HG03159 (cell line): ENCODE measurements around the gene ARHGAP10.

ENCODE experiments used
- ATAC-seq: cut with Tn5 transposase; IDR thresholded peaks from one replicate; pipeline ENCODE4 v1.9.1; 2021; ENCODE audit warnings: mild to moderate bottlenecking, moderate library complexity; ENCODE audit not compliant: unreplicated experiment

The ARHGAP10 gene

DNA sequence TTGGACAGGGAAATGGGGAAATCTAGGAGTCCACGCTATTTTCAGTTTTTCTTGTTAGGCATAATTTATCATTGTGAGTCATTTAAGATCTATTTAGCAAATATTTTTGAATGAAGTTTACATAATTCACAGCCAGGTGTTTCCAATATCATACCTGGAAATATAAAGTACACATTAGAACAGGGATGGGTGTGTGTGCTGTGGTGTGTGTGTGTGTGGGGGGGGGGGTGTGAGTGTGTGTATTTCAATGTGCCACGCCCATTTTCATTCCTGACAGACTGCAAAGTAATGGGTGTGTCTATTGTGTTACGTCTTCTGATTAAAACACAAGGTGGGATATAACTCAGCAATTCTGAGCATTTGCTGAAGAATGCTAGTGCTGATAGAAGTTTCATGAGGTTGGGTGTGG, 33.2 kb downstream of the ARHGAP10 start:
- ATAC-seq = no peak

DNA sequence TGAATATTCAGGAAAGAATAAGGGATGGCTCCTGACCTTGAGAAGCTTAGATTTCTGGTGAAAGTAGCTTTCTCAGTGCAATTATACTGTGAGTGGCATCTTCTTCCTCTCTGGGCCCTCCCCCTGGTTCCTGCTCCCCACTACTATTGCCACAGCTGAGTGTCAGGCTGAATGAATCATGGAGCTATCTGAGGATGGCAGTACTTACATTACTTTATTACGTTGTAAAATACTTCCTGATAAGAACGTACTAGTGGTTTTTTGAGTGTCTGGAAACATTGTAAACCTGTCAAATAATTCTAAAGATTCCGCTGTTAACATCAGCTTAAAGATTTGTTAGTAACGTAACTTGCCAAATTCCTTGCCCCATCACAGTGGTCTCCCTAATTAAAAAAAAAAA, 36.2 kb downstream of the ARHGAP10 start:
- no peak for ATAC-seq

DNA sequence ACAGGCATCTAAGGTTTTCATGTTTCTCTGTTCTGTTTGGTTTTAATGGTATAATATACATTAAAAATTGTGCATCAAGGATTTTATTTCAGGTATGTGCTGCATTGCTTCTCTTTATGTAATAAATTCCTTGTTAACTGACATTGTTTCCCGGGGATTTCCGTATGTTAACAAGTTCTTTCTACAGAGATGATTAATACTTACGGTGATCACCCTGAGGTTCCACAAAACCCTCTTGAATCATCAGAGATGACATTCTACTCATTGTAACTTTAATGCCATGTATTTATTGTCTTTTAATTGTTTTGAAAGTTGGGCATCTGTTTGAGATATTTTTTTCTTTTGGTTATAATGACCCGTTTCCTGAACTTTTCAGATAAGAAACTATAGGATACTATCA, 37.5 kb downstream of the ARHGAP10 start:
- no peak for ATAC-seq

DNA sequence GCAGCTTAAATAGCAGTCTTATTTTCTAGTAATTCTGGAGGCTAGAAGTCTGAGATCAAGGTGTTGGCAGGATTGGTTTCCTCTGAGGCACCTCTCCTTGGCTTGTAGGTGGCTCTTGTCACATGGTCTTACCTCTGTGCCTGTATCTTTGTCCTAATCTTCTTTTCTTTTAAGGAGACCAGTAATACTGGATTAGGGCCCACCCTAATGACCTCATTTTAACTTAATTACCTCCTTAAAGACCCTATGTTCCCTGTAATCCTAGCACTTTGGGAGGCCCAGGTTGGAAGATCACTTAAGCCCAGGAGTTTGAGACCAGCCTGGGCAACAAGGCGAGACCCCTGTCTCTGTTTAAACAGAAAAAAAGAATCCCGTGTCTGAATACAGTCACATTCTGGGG, 38.9 kb downstream of the ARHGAP10 start:
- no peak for ATAC-seq

DNA sequence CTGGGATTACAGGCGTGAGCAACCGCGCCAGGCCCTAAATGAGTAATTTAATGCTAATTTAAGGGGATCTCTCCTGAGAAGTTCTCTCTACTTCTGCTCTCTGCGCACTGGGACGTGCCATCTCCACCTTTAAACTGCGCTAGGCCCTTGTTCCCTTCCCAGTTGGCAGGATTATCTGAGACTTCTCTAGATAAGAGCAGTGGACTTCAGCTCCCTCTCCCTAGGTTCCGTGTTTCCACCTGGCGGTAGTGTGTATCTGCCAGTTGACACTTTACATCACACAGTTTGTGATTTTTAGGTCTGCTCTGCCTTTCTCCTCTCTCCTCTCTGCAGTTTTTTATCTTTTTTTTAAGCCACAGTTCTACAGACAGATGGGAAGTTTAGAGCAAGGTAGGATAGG, 40.2 kb downstream of the ARHGAP10 start:
- ATAC-seq = no peak

DNA sequence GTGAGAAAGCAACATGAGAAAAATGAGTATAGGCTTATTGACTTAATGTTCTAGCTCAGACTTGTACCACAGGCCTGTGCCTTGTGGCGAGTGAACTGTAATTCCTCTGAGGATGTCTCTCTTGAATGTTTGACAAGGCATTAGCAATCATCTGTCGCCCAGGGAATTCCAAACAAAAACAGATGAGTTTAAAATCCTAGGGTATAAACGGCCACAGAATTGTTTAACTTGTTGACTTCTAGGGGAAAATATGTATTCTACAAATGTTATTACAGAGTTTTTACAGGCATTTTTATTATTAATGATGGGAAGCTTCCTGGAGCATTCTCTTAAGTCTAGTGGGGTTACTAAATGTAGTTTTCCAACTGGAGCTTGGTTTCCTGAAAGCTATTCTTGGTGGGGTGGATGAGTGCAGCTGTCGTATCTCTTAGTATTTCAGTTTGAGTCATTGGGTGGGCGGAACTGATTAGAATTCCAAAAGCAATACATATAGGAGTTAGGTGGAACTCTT, 40.6 kb downstream of the ARHGAP10 start:
- no peak for ATAC-seq

DNA sequence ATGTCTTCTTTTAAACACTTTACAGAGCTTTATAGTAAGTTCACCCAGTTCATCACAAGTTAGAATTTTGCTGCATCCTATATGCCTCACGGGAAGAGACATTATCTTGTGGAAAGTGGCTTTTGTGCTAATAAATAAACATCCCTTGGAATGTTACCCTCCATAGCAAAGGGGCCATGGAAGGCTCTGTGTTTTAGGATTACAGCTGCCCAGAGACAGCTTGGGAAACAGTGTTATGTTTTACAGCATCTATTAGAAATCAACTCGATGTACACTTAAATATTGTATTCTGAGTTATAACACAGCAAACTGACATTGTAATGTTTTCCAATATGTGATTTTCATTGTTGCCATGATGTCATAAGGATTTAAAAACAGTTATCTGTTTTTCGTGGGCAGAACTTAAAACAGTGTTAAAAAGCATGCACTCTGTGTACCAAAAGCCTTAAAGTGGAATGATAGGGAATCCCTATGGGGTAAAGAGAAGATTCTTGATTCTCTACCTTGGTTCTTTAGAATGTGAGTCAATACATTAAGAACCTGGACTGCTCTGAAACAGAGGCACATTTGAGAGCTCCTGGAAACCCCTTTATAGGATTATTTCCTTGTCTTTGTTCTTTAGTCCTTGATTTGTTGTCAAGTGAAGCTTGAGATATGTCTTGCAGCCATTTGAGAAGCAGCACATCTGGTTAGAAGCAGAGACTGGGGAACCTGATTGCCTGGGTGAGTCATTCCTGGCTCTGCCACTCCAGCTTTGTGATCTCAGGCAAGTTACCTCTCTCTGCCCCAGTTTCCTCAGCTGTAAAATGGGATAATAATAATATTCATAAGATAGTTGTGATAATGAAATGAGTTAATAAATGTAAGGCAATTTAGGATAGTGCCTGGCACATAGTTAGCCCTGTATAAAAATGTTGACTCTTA, 41.6 kb downstream of the ARHGAP10 start:
- no peak for ATAC-seq

DNA sequence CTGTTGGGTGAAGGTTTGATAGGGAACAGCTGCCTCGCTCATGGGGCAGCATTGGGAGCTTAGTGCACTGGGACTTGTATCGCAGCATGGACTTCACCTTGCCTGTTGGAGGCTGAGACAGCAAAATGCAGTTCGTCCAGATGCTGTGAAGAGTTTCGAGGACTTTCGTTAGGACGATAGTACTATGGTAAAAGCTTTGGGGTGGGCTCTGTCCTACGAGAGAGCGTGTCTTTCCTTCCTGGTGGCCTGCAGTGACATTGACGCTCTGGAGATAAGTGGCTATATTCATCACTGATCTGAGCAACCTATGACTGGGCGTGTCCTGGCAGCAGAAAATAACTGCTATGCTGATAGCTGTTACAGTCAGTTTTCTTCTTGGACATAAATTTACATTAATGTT, 44.8 kb downstream of the ARHGAP10 start:
- ATAC-seq = no peak

DNA sequence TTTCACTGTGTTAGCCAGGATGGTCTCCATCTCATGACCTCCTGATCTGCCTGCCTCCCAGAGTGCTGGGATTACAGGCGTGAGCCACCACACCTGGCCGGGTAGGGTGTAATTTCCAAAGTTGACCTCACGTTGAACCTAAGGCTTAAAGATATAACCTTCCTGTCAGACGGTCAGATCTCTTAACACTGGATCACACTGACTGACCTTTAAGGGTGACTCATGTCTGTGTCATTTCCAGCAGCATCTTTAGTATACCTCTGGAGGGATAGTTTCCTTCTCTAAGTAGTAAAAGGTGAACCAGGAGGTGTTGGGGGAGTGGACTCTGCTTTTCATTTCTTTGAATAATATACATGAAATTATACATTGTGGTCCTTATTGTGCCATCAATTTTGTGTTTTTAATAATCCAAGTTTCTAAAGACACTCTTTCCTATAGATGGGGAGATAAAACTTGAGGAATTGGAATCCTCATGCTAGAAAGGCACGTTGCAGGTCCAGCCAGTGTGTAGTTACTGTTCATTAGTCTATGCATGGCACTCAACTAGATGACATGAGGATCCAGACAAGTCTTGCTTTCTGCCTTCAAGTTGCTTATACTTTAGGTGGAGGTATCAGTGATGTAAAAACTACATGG, 45.7 kb downstream of the ARHGAP10 start:
- no peak for ATAC-seq

DNA sequence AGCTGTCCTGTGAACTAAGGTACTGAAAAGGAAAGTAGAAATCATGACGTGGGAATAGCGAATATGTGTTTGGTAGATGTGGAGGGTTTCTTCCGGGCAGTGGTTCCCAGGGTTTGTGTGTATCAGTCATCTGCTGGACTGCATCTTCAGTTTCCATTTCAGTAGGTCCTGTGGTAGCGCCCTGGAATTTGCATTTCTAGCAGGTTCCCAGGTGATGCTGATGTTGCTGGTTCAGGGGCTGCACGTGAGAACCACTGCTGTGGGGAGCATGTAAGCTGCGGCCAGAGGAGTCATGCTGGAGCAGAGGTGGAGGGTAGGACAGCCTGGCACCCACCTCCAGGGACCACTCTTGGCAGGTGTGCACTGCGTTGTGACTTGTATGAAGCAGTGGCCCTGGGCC, 47.1 kb downstream of the ARHGAP10 start:
- peak; percentile 54 for ATAC-seq

DNA sequence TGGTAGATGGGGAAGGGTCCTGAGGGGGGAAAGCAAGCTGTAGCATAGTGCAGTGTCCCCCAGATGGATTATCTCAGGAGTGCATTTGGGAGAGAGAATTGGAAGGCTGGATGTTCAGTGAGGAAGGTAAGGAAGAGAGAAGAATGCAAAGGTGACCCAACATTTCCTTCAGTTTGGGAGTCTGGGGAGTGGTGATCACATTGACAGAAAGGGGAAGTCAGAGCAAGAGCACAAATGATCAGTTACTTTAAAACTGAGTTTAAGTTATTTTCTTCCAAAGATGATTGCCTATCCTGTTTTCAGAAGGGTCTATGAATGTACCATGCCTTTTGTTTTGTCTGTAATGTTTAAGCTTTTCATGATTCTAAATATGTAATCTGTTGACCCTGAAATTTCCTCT, 47.6 kb downstream of the ARHGAP10 start:
- ATAC-seq = no peak

DNA sequence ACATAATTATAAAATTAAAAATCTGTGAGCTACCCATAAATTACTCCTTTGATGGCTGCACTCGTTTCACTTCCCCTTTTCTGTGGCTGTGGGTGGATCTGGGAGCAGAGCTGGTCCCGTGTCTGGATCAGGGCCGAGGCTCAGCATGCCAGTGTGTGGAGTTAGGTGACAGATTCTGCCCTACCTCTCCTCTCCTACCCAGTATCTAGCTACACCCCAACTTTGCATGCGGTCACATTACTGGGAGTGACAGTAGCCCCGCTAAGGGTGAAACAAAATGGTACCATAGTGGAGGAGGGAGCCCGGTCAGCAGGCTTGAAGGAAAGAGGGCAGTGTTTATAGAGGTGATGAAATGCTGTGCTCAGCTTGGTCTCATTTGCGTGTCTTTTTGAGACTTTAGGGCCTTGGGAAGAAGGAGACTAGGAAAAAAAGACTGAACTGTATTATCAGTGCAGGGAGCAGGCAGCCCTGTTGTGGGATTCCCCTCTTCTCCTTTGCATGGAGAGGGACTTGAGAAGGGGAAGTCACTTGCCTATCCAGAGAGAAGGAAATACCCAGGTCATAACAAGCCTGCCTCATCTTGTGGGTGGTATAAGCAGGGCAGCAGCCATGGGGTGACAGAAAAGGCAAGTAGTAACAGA, 48.4 kb downstream of the ARHGAP10 start:
- peak; percentile 46 for ATAC-seq

DNA sequence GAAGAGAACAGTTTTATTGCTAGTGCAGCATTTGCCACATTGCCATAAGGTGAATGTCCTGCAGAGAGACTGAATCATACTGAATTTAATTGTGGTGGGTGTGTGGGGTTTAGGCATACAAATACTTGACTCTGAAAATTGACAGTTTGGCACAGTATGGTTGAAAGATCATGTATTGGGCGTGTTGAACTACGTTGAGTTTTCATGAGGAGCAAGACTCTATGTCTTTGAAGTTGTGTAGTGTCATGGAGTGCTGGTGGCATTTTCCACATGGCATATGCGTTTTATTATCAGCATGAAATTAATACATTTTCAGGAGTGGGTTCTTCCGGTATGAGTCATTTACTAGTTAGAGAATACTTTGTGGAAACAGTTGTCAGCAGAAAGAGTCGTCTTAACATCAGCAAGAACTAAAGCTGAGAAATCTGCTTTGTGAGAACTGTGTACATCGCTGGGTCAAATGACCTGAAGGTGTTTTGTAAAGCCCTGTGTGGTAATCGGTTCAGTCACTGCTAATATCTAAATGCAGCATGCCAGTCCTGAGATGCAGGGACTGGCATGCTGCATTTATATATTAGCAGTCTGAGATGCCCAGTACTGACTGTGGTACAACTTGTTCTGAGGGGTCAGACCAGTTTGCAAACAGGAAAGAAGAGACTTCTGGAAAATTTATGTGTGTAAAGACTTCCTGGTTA, 50.3 kb downstream of the ARHGAP10 start:
- no peak for ATAC-seq

DNA sequence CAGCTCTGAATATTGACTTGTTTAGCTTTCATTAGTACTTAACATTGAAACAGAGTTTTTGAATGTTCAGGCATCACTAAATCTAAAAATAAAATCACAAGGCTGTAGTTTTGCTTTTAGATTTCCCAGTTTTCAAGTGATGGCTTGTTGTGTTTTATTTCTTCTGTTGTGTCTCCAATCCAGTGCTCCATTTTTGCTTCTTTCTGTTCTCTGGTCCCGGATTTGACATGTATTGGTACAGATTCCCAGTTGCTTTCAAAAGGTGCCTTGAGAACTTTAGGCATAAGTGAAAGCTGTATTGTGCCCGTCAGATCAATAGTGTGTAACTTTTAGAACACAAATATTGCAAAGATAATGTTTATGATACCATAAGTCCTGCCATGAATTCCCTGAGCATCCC, 53.2 kb downstream of the ARHGAP10 start:
- ATAC-seq = no peak

DNA sequence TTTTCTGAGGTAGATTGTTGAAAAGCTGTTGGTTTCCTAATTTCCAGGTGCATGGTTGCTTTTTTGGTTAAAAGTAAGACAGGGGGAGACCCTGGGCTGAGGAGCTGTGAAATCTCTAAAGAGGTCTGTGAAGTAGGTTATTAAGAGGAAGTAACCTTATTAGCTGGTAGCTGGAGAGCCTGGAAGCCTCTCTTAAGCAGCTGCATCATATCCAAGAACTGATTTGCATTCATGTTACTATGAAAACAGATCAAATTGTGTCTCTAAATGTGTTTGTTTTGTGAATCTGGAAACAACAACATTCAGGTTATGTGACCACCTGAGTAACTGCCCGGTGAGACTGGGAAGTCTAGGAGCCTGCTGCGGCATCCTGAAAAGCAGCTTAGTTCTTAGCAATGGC, 54.1 kb downstream of the ARHGAP10 start:
- peak; percentile 94 for ATAC-seq

DNA sequence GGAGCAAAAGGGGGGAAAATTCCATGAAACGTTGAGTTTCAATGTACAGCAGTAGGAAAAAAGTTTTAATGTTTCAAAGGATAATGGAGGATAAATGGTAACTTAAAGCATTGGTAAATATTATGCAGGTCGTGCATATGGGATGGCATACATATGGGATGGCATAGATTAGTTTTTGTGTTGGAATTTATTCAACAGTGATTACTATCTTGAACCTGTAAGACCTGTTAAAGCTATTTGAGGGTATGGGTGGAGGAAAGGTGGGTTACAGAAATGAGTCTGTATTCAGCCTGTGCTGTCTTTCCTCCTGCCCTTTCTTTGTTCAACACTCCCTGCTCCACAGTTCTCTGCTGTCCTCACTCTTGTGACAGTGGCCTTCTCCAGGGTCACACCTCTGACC, 54.6 kb downstream of the ARHGAP10 start:
- ATAC-seq = no peak

DNA sequence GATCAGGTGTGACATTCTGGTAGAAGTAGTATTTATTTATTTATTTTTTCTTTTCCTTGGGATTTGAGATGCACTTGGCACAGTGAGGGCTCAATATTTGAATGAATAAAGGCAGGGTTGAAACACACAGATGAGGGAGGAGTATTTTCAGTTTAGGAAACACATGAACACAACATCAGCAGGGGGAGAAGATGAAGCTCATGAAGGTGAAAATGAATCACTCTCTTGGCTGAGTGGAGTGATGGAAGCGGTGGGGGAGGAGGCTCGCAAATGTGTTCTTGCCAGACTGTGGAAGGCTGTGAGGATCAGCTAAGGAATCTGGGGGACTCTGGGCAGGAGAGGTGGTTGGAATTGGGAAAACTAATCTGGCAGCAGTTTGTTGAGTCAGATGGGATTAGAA, 55.3 kb downstream of the ARHGAP10 start:
- ATAC-seq = no peak

DNA sequence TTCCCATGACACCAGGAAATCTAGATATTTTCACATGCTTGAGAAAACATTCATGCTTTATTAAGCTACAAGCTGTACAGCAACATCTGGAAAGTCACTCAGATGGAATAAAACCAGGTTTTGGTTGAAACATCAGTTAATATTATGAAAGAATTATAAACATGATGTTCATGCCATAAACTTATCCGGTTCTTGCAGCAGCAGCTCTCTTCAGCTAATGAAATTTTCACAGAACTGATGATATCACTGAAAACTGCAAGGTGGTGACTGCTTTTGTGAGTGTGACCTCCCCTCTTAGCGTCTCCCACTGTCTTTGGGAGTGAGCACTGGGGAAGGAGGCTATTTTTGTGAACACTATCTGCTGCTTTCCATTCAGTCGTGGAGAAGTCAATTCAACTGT, 56.9 kb downstream of the ARHGAP10 start:
- ATAC-seq = no peak

DNA sequence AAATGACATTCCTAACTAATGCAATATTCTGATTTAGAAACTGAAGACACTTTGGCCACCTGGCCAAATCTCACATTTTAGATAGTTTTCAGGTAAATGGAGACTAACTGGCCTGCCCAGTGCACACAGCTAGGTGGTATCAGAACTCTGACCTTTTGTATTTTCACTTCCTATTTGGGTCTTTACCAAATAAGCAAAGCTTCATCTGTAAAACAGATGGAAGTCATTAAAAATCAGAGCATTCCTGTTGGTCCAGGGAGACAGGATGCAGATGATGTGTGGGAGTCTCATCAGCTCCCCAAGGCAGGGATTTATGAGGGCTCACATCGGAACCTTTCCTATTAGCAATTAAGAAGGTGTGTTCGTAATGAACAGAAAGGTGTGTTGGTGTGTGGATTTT, 57.7 kb downstream of the ARHGAP10 start:
- ATAC-seq = no peak

DNA sequence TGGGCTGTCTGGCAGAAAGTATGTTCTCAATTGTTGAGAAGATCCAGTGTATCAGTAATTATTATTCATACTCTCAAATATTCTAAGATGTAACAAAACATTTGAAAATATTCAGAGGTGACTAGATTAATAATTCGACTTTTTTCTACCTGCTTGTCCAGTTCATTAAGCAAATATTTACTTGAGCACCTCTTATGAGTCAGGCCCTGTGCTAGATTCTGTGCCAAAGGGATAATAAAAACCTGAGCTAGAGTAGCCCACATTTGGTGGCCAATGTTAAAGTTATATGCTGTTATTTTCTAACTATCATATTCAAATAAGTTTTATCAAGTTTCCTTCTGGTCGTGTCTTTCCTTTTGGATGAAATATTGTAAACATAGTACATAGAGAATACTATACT, 58.5 kb downstream of the ARHGAP10 start:
- no peak for ATAC-seq

DNA sequence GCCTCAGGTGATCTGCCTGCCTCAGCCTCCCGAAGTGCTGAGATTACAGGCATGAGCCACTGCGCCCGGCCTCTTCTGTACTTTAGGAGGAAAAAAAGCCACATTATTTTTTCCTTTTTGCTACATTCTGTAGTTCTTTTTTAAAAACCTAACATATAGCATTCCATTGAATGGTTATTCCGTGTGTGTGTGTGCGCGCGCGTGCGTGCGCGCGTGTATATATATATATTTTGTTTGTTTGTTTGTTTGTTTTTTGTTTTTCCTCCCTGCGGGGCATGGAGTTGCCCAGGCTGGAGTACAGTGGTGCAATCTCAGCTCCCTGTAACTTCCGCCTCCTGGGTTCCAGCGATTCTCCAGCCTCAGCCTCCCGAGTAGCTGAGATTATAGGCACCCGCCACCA, 59.5 kb downstream of the ARHGAP10 start:
- no peak for ATAC-seq
